HT1080 (cell line): ENCODE data around the gene NISCH. TPM values are rescaled to one million over a fixed set of nuclear protein-coding genes. Genes with fewer than 3 reads are reported as not detected.

ENCODE experiments used
- DNase-seq: peaks from one replicate; pipeline ENCODE4 v3.0.0-alpha.2; 2015; ENCODE audit warnings: low read depth
- total RNA-seq: library from RNA; depleted of rRNA; stranded (reverse); fragments of >200 nt; shearing (Covaris generic); gene quantifications from 2 replicates; pipeline ENCODE4 v1.2.3, GENCODE V29; 2014

Gene NISCH
- total RNA-seq, 1 experiment from 2014 or later: 19.1 TPM

DNA sequence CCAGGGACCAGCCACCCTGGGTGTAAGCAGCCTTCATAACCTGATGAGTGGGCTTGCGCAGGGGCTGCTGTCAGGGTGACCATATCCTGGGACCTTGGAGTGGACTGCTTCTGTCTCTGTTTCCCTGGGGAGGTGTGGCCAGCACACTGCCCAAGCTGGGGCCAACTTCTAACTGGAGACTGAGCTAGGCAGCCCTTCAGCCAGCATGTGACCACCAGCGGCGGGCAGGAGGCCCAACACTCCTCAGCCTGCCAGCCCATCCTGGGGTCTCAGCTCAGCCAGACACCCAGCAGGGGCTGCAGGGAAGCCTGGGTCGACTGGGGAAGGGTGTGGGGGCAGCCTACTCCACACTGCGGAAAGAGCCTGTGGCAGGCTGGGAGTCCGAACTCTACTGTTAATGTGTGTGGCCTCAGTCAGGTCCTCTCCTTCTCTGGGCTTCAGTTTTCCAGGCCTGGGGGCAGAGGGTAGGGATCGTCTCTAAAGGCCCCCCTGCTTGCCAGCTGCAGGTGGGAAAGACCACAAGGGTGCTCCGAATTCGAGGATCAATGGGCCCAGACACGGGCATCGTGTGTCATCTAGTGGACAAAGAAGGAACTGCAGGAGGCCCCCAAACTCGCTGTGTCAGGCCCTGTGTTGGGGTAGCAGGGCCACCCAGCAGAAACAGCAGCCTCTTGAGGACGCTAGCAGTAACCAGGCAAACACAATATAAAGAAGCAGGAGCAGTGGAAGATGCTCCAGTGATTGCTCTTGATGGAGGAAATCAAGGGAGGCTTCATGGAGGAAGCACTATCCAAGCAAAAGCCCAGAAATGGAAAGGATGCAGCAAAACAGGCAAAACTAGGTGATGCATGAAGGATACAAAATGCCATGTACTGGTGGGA lies 8.5 kb upstream of the NISCH start:
- DNase-seq: peak; percentile 68

DNA sequence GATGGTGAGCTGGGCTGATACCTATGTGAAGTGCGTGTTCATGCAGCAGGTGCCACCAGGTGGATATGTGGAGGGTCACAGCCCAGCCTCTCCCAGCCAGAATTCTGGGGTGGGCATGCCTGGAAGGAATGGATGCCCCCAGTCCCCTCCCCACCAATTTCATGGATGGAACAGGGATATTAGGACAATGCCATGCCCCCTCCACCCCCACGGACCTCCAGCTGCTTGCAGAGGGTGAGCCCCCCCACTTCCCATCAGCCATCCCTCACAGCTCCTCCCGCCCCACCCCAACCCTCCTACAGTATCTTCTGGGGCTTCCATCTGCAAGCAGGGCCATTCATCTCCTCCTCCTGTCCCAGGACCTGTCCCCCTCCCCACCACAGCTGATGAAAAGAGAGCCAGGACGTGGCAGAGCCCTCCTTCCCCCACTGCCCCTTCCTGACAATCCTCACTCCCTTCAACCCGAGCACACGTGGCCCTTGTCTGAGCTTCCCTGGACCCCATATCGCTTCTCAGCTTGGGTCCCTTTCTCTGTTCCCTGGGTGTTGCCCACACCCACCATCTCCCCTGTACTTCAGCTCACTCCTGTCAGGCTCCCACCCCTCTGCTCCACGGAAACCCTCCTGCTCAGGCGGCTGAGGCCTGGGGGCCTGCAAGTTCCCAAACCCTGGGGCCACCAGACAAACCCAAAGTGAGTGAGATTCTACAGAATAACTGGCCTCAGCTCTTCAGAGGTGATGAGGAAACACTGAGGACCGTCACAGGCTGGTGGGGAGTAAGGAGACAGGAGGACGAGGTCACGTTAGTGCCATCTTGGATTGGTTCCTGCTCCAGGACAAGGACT lies 7.7 kb upstream of the NISCH start:
- no peak for DNase-seq

DNA sequence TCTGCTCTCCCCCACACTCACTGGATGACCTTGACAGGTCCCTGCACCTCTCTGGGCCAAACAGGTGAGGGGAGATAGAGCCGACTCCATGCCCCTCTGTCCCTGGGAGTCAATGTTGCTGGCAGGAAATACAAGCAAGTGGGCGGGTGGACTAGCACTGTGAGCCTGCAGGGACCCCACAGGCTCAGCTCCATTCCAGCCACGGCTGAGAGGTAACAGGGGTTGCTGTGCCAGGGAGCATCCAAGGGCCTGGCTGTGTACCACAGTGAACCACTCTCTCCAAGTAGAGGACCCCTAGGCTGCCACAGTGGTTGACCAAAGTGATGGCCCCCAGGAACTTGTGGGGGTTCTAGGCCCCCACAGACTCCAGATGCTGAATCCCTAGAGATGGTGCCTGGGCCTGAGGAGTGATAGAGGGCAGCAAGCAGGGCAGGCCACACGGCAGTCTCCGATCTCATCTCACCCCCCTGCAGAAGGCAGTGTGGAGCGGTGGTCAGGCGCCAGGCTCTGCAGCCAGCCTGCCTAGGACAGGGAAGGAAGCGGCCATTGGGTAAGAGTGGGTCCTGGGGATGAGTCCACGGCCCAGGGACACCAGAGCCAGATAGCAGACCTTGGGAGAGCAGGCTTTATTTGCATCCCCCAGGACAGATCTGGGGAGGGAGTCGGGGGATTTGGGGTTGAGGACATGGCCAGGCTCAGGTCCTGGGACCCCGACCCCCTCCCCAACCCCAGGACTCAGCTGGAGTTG lies 4.7 kb upstream of the NISCH start:
- no peak for DNase-seq

DNA sequence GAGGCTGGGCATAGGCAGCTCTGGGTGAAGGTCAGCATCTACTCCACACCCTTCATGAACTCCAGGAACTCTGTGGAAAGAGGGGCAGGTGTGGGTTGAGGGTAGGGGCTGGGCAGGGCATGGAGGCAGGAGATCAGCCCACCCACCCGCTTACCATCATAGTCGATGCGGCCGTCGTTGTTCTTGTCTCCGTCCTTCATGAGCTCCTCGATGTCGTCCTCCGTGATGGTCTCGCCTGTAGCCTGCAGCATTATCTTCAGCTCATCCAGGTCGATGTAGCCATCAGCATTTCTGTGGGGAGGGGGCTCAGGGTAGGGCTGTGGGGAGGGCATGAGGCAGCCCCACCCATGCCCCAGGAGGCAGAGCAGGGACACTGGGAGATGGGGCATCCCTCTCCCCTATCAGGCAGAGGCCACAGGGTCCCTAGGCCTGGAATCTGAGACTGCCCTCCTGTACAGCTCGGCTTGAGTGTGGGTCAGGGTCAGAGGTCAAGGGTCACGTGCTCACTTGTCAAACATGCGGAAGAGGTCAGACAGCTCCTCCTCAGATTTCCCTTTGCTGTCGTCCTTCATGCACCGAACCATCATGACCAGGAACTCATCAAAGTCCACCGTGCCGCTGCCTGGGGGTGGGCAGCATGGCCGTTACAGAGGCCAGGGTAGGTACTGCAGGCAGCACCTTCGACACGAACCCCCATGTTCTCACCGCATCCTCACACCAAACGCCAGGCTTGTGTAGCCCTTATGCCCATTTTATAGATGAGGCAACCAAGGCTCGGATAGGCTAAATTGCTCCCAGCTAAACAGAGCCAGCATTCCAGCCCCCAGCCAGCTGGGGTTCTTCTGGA lies 3.9 kb upstream of the NISCH start:
- no peak for DNase-seq

DNA sequence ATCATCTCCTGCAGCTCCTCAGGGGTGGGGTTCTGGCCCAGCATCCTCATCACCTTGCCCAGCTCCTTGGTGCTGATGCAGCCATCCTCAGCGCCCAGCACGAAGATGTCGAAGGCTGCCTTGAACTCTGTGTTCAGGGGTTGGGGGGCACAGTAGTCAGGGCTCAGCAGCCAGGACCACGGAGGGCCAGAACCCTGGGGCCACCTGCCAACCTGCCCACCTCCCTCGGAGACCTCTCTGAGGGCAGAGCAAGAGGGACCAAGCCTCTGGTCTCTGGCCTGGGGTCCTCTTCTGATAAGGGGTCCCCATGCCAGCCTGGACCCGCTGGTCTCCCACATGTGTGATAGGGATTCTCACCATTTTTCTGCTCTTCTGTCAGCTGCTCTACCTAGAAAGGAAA lies 3.3 kb upstream of the NISCH start:
- DNase-seq: no peak

DNA sequence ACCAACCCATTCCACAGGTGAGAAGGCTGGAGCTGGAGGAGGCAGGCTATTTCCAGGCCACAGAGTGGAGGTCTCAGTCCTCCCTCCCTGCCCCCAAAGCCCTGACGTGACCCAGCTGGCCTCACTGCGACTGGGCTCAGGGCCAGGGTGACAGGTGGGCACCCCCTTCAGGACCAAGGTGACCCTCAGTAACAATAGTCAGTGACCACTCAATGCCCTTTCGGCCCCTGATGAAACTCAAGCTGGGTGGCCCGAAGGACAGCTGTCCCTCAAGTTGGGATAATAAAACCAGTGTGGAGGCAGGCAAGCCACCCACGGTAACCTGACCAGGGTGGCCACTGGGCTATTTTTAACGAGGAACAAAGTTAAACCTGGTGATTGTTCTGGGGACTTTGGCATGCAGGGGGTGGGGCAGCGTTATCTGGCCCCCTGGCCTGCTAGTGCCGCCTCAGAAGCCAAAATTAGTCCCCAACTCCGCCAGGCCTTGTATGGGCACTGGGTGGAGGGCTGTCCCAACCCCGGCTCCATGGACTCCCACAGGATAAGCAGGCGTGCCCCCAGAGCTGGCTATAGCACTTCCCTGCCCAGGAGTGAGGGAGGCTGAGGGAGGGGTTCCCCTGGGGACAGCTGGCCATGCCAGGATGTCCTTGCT lies 2.7 kb upstream of the NISCH start:
- no peak for DNase-seq

DNA sequence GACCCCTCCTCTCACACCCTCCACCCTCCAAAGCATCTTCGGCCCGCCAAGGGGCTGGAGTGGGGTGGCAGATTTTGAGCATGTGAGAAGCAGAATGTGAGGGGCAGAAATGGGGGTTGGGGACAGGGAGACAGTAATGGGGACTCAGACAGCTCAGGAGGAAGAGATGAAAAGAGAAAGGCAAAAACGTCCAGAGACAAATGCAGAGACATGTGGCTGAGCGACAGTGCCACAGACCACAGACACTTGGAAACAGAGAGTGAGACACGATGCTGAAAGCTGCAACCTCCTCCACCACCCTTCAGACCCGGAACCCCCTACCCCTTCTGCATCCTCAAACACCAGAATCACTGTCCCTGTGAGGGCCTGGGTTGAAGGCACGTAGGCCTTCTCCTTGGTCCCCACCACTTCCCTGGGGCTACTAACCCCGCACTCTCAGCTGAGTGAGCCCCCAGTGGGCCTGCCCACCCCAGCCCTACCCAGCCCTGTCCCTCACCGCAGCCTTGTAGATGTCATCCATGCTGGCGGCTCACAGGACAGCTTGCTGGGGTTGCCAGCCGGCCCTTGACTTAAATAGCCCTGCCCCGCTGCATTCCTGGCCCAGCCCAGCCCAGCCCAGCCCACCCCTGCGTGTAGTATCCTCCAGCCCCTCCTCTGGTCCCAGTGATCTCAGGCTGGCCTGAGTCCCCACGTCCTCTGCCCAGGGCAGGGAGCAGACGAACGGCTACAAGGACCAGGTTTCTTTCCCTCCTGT lies 1.7 kb upstream of the NISCH start, which contains the start of gene TNNC1:
TNNC1 (minus strand) TSS at position 546 of the 754 bp plus-strand sequence; CDS start at position 520, 26 bp downstream.
- DNase-seq: no peak

DNA sequence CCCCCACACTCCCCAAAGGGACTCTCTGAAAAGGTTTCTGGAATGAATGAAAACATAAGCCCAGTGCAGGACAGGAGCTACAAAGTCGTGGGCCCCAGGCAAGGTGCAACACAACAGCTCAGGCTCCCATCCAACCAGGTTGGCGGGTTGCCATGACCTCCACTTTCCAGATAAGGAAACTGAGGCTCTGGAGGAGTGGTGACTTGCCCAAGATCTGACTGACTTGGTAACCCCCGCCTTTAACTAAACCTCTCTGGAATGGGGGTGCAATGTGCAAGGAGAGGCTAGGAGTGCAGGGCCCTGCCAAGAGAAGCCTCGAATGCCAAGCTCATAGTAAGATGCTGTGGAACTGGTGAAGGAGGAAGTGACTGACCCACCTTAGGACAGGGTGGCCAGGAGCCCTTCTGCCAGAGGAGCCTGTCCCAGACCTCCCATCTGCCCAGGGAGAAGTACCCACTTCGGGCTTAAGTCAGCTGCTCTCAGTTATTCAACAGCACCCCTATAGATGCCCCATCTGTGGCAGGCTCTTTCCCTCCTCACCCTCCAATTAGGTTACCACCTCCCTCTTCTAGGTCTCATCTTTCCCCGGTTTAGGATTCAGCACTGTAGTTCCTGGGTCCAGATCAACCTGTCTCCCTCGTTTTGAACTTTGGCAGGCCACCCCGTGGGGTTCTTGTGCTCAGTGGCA lies 1.0 kb upstream of the NISCH start:
- no peak for DNase-seq

DNA sequence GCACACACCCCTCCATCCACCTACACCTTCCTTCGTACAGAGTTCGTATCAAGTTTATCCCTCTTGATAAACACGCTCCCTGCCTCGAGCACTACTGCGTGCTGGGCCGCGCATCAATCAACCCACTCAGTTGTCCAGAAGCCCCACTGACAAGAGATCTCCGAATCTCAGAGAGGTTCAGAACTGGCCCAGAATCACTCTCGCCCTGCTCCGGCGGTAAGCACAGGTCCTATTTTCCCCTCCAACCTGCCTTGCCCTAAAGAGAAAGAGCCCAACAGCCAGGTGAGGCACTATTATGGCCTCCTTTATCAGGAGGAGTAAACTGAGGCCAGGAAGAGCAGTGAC lies 494 bp upstream of the NISCH start:
- no peak for DNase-seq

DNA sequence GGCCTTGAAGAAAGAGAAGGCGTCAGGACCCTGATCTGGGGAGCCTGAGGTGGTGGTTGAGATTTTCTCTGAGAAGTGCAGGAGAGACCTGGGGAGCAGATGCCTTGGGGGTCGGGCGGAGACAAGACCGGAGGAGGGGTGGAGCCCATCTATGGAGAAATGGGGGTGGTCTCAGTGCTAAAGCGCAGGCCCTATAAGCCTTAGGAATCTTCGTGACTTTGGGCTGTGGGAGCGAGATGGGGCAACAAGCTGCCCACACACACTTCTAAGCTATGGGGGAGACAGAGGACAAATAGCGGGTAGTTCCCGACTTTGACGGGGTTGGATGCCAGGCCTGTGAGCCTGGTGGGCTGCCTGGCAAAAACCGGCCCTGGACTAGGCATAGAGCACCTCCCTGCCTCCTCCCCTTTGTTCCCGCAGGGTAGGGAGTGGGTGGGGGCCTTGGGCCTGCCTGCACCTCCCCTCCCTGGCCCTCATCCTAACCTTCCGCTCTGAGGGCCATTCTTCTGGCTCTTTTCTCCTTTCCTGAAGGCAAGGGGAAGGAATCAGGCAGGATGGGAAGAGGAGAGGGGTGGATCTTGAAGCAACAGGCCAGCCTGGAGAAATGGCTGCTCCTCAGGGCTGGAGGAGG lies 880 bp downstream of the NISCH start:
- DNase-seq: no peak

DNA sequence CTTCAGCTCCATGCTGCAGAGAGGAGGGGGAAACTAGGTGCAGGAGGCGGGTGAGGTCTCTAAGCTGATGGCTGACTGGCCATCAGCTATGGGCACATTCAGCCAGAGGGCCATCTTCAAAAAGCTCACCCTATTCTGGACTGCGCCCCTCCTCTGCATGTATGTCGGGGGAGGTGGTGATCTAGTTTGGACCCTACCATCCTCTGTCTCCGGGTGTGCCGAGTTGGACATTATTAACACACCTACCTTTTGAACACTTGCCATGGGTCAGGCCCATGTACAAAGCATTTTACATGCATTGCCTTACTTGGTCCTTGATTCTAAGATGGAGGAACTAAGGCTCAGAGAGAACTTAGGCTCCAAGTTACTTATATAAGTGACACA lies 1.4 kb downstream of the NISCH start:
- no peak for DNase-seq

DNA sequence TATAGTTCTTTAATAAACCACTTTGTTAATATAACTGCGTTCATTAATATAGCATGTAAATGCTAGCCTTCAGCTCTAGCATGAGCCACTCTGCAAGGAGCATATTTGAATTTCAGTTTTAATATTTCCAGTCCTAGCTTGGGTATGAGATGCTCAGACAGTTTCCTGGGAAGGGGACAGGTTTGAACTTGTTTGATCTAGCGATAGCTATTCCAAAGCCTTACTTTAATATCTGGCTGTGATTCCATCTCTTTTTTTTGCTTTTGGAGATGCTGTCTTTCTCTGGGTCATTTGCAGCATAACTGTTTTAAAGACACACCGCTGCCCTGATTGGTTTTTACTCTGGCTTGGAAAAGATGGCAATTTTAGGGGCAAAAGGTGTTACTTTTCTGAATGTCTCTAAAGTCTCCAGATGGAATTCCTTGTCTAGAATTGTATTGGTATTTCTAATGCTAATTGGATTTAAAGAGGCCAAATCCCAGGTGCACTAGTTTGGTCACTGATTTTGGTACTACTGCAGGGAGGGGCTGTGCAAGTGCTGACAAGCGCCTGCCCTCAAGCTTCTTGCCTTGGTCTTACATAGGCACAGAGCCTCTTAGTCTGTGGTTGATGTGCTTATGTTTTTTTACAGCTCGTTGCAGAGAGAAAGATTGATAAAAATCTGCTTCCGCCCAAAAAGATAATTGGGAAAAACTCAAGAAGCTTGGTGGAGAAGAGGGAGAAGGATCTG lies 2.8 kb downstream of the NISCH start:
- DNase-seq: no peak

DNA sequence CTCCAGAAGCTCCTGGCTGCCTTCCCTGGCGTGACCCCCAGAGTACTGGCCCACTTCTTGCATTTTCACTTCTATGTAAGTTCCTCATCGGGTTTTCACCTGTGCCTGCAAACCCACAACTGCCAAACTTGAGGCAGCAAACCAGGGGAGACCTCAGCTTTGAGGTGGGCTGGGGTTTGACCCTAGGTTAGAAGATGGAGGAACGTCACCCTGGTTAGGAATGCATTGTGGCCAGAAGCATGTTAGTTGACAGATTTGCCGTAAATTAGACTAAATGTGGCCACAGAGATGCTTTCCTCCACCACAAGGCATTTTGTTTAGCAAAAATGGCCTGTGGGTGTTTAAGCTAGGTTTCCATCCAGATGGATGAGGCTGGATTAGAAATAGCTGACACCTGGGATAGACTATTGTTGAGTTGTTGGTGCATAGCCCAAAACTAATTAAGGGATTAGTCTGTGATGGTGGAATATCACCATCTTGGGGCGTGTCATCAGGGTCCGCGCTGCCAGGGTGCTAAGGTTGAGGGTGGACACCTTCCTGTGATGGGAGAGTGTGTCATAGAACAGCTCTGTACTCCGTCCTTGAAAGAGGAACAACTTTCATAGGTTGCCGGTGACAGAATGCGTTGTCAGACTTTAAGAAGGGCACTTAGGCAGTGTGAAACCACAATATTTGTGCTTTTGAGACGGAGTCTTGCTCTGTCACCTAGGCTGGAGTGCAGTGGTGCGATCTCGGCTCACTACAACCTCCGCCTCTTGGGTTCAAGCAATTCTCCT lies 3.6 kb downstream of the NISCH start:
- no peak for DNase-seq

DNA sequence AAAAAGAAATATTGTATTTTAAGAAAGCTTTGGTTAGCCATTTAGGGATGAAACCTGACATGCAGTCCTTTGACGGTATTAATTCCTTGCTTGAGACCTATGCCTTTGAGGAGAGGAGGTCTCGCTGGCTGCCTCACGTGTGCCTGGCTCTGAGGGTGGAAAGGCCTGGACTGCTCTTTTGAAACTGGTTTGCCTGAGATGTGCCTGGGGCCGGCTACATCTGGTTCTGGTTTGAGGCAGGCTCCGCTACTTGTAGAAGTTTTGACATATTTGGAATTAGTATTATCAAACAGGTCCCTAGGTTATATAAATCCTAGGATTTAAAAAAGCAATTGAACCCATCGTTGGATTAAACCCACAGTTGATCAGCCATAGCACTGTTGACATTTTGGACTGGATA lies 6.5 kb downstream of the NISCH start:
- no peak for DNase-seq

DNA sequence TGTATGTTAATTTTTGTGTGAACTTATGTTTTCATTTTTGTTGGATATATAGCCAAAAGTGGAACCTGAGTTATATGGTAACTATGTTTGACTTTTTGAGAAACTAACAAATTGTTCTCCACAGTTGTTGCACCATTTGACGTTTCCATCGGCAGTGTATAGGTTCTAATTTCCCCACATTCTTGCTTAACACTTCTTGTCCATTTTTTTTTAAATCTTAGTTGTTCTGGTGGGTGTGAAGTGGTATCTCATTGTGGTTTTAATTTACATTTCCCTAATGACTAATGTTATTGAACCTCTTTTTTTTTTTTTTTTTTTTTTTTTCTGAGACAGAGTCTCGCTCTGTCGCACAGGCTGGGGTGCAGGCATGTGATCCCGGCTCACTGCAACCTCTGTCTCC lies 8.0 kb downstream of the NISCH start:
- DNase-seq: no peak

DNA sequence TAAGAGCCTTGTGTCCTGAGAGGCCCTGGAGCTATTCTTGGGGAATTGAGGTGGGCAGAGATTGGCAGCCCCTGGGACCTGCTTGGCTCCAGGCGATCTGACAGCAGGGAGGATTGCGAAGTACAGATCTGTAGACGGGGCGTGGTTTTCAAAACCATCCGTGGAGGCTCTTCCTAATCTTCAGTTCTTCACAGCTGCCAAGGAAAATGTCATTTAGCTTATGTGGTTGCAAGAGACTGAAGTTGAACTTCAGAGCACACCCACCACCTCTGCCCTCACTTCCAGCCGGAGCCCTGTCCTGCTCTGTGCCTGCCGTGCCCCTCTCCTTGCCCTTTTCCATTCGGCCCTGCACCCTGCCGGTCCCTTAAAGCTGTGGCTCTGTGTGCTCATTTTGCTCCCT lies 12.9 kb downstream of the NISCH start:
- no peak for DNase-seq

DNA sequence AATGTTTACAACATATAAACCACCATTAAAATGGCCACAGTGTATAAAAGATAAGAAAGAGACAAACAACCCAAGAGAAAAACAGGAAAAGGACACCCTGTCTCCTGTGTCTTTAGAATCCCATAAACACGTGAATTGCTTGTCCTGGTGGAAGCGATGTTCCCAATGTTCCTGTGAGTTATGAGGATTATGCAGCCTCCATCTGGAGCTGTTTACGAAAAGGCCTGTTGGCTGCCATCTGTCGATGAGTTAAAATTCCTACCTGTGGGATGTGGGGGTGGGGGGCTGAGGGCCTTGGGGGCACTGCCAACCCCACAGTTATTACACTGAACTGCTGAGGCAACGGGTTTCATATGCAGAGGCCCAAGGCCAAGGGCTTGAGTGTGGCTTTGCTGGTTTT lies 13.6 kb downstream of the NISCH start:
- no peak for DNase-seq
